Loucy (cell line): ENCODE results near the gene SLCO6A1.

Experiments
- EZH2phosphoT487 ChIP-seq: fragments of 200-600 bp; IDR thresholded peaks from 2 replicates; pipeline ENCODE4 v1.6.1; 2018; ENCODE audit warnings: antibody characterized with exemption, mild to moderate bottlenecking, moderate library complexity, borderline replicate concordance
- TF ChIP-seq, protein P1 (sequence below): fragments of 200-600 bp; sonication (generic); conservative IDR thresholded peaks from 2 replicates; pipeline ENCODE4 v1.5.1; 2014; ENCODE audit warnings: mild to moderate bottlenecking, antibody characterized with exemption, low read length

GRCh38 chr5:102375876-102376275, 122.9 kb downstream of the SLCO6A1 start:
- TF ChIP-seq, protein P1, sequence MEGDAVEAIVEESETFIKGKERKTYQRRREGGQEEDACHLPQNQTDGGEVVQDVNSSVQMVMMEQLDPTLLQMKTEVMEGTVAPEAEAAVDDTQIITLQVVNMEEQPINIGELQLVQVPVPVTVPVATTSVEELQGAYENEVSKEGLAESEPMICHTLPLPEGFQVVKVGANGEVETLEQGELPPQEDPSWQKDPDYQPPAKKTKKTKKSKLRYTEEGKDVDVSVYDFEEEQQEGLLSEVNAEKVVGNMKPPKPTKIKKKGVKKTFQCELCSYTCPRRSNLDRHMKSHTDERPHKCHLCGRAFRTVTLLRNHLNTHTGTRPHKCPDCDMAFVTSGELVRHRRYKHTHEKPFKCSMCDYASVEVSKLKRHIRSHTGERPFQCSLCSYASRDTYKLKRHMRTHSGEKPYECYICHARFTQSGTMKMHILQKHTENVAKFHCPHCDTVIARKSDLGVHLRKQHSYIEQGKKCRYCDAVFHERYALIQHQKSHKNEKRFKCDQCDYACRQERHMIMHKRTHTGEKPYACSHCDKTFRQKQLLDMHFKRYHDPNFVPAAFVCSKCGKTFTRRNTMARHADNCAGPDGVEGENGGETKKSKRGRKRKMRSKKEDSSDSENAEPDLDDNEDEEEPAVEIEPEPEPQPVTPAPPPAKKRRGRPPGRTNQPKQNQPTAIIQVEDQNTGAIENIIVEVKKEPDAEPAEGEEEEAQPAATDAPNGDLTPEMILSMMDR, result no peak
- no peak for TF ChIP-seq EZH2phosphoT487
